ENCODE data around the gene SAMD3.
"Not testable (repeated sequence)": the region's sequence is repeated elsewhere in the genome, so short reads cannot be mapped to it uniquely, and the experiment has no call there.

Gene SAMD3

DNA sequence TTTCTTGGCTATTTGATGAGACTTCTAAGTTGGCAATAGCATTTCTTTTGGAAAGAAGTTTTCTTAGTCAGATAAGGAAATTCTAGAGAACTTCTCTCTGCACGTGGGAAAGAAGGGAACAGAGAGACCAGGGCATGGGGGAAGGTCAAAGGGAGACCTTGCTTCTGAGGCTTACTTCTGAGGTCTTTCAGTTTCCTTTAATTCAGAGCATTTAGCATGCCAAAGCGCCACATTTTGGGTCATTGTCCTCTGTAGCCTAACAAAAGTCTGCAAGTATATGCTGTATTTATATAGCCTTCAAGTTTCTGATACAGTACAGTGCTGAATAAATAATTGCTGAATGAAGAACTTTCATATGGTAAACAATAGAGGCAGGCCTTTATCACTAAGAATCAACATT, 95.6 kb downstream of the SAMD3 start:
- DNase-seq, result no peak

GRCh38 chr6:130122243-130122642, 100.5 kb downstream of the SAMD3 start:
- no peak for DNase-seq

- DNase-seq, result no peak
Measured at GRCh38 chr6:130120731-130121130, 102.0 kb downstream of the SAMD3 start.

DNA sequence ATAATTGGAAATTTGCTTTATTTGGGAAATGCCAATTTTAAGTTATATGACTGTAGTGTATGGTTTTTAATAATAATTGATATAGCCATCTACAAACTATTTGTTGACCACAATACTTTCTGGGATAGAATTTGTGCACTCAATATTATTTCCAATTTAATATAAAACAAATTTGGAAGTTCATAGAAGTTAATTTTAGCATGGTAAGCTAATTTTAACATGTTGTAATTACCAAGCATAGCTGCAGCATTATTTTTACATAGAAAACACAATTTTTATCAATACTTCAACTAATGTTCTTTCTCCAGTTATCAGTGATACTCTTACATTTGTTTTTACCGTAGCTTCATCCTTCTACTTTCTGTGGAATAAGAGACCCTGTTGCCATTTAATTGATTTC, 103.5 kb downstream of the SAMD3 start:
- no peak for DNase-seq

DNA sequence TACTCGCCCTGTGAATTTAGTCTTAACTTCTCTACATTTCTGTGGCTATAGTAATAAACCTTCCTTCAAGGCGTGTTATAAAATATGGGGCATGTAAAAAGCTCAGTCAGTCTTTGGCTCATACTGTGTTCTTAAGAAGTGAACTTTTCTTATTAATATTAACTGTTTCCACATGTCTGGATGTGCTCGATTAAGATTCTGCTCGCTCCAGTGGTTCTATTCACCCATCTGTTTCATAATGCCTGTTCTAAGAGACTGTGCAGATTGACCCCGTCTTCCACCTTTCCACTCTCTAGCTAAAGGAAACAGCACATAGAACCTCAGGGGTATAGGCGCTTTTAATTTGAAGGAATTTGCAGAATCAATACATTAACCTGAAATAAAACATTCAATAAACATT, 104.5 kb downstream of the SAMD3 start:
- no peak for DNase-seq

- not testable (repeated sequence) for DNase-seq
Measured at GRCh38 chr6:130117187-130117701, 105.5 kb downstream of the SAMD3 start.

DNA sequence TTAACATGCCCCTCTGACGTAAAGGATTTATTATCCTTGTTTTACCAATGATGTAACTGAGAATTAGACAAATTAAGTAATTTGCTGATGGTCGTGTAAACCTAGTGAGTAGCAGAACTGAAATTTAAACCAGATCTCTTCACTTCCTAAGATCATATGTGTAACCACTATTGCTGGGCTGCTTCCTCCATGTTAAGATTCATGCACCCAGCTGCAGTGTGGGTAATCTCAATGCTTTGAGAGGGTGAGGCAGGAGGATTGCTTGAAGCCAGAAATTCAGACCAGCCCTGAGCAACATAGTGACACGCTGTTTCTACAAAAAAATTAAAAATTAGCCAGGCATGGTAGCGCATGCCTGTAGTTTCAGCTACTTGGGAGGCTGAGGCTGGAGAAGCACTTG, 106.5 kb downstream of the SAMD3 start:
- DNase-seq, result no peak

- DNase-seq, result no peak
Measured at GRCh38 chr6:130115036-130115435, 107.7 kb downstream of the SAMD3 start.

DNA sequence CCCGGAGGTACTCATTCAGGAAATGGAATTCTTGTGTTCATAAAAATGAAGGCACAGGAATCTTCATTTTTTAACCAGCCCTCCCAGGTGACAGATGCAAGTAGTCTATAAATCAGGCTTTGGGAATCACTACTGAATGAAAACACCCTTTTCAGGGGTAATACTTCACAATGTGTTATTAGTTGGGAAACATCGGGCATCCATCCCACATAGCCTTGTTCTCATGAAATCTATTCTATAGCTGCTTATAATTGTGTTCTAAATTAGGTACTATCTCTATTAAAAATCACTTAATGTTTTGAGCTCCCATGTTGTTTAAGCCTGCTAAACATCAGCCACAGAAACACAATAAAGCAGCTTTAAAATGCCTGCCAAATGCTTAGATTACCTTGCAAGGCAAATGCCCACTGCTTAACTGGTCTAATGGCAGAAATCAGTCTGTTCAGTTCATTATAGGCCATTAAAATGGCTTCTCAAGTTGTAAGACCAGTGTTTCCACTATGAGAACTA, 109.5 kb downstream of the SAMD3 start:
- no peak for DNase-seq

GRCh38 chr6:130111031-130111430, 111.7 kb downstream of the SAMD3 start:
- DNase-seq, result no peak

DNA sequence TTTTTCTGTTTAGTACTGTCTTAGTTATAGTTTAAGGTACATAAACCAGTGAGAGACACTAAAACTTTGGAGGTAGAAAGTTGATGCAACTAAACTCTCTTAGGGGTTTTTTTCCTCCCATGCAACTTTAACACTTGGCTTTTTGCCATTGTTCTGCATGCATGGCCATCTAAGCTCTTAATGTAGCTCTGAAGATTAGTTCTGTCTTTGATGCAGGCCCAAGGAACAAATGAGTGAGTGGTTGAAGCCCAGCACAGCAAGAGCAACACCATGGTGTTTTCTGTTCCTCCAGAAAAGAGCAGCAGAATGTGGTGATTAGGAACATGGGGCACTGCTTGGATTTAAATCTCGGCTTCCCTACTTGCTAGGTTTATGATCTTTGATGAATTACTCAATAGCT, 115.0 kb downstream of the SAMD3 start:
- no peak for DNase-seq

DNA sequence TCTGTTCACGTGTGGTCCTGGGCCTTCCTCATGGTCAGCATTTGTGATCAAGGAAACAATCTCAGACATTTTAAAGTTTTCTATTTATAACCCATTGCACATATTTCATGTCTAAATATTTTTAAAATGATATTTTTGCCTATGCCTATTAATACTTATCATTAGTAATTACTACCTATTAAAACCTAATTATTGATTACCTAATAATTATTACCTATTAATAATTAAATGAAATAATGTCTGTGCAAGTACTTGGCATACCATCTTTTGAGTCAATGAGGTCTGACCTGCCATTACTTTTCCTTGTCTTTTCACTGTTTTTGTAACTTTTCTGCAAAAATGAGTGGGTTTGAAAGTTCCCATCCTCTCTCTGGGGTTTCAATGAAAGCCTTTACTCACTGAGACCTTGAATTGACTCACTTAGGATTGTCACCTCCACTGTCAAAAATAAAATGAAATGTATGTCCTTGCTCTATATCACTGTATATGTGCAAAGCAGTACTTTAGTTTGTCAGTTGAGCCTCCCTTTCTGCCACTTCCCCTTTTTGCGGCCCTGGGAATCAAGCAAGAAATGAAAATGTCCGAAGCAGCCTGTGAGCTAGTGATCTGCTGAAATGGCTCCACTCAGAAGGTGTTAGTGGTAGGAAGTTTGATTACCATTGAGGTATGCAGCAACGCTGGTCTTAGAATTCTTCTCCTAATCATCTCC, 116.6 kb downstream of the SAMD3 start:
- DNase-seq, result no peak

DNA sequence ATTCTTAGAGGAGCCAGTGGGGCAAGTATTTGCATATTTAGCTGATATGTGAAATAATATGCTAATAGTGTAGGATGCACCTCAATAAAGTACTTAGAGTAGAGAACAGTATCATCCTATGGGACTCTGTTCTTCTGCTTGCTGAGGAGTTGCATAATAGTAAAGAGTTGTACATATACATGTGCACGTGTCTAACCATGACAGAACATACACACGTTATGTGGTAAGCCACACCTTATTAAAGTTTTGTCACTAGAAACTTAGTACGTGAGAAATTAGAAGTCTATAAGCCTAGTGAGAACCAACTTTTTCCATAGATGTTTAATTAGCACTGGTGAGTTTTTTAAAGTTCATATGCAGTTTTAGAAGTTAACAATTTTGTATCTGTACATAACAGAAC, 123.6 kb downstream of the SAMD3 start:
- DNase-seq, result no peak

GRCh38 chr6:130098317-130098716, 124.4 kb downstream of the SAMD3 start:
- DNase-seq, result no peak
